H1 (cell line): ENCODE results near the gene RUFY1. TPM values are rescaled to one million over a fixed set of nuclear protein-coding genes. Genes with fewer than 3 reads are reported as not detected.

Experiments used
- RFX5 ChIP-seq: IDR thresholded peaks from 2 replicates; pipeline ENCODE4 v1.6.1; 2011; ENCODE audit warnings: low read depth, low read length, improper control_type of control experiment, borderline replicate concordance
- SP2 ChIP-seq: IDR thresholded peaks from 2 replicates; pipeline ENCODE4 v1.6.1; 2012; ENCODE audit warnings: mild to moderate bottlenecking, low read length, inconsistent platforms
- polyA plus RNA-seq, 7 experiments: library from polyadenylated mRNA; depleted of rRNA in 3 of 7; stranded (reverse) in 5 of 7; unstranded in 2 of 7; fragments of >200 nt in 5 of 7; fragments of 200-250 nt in 2 of 7; gene quantifications; 1 replicate in 5 of 7; 2 replicates in 1 of 7; 4 replicates in 1 of 7; pipeline versions ENCODE4 v1.2.1 to v1.2.3, GENCODE V29; 2011 to 2013; ENCODE audit warnings: missing spikeins in 2 of 7, mixed read lengths in 2 of 7
- total RNA-seq: library from RNA; stranded (reverse); fragmentation: NEBNext Ultra II Directional; extraction: Animal tissue kit (Norgen Biotek cat#: 25700); gene quantifications from 2 replicates; pipeline ENCODE4 v1.2.1, GENCODE V29; 2021
- TF ChIP-seq, protein P1 (sequence below): IDR thresholded peaks from 2 replicates; pipeline ENCODE4 v1.6.1; 2011; ENCODE audit warnings: low read depth, mild to moderate bottlenecking, low read length; ENCODE audit not compliant: insufficient read depth

Gene RUFY1
- total and polyA plus RNA-seq, 2 of the 8 experiments (the other 6 are each of a cell fraction or from before 2014, with no cell fraction given) = 22.4 to 29.5 TPM

DNA sequence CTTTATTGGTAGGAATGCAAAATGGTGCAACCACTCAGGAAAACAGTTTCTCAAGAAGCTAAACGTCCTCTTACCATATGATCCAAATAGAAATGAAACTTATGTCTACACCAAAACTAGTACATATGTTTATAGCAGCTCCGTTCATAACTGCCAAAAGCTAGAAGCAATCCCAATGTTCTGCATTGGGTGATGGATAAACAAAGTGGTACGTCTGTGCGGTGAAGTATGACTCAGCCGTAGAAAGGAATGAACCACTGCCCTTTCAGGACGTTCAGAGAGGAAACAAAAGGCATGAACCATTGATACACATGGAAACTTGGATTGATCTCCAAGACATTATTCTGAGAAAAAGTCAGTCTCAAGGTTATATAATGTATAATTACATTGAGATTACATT lies 45.6 kb downstream of the RUFY1 start (continued):
- TF ChIP-seq, protein P1, sequence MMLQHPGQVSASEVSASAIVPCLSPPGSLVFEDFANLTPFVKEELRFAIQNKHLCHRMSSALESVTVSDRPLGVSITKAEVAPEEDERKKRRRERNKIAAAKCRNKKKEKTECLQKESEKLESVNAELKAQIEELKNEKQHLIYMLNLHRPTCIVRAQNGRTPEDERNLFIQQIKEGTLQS = no peak
- TF ChIP-seq RFX5 (no peak), SP2 (no peak)
